GM12873 (cell line): ENCODE measurements around the gene MMP1.

Experiments used
- CTCF ChIP-seq: IDR thresholded peaks from 2 replicates; pipeline ENCODE4 v1.5.1; 2012; ENCODE audit warnings: low read depth, mild to moderate bottlenecking, moderate library complexity, low read length, control low read depth; ENCODE audit not compliant: insufficient read depth; ENCODE audit errors: missing control alignments

The MMP1 gene

GRCh38 chr11:102798012-102798746 is at the start of gene MMP1:
Gene MMP1, minus strand, starts transcription at chr11:102798160. Its CDS starts 68 bp downstream, at chr11:102798092.
- no peak for TF ChIP-seq CTCF

GRCh38 chr11:102846292-102846691 is 48.3 kb upstream of the MMP1 start:
- TF ChIP-seq CTCF = no peak

GRCh38 chr11:102843489-102843888 is 45.5 kb upstream of the MMP1 start, which contains the start of gene MMP3:
Gene MMP3, minus strand, starts transcription at chr11:102843609. Its CDS starts 63 bp downstream, at chr11:102843546.
- no peak for TF ChIP-seq CTCF

- no peak for TF ChIP-seq CTCF
Observed at GRCh38 chr11:102842930-102843329, 45.0 kb upstream of the MMP1 start.

- TF ChIP-seq CTCF = no peak
Observed at GRCh38 chr11:102840018-102840417, 42.1 kb upstream of the MMP1 start.

- no peak for TF ChIP-seq CTCF
Observed at GRCh38 chr11:102837646-102838045, 39.7 kb upstream of the MMP1 start.

- TF ChIP-seq CTCF = no peak
Observed at GRCh38 chr11:102837156-102837555, 39.2 kb upstream of the MMP1 start.
